Measurements from ENCODE around the gene DENND1B.

Gene DENND1B

DNA sequence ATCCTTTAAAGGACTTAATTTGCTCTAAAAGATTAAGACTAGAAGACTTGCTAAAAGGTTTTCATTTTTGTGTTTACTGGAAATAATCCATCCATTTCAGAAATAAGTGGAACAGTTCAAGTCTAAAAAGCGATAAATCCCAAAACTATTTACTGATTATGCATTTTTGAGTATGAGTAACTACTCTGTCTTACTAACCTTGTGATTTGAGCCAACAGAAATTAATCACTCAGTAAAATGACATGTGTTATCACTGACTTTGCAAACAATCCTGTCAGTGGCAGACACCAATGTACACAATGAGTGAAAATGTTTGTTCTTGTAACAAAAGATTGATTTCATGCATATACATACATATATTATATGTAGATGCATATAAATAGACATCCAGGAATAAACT, 218.0 kb downstream of the DENND1B start:
- H3K4me2 ChIP-seq (ENCODE audit: low read length): no peak overlapping the region
- no peaks in the 10 kb centered on the region for H3K9me3 ChIP-seq (ENCODE audit: insufficient read depth, low read length)
- no peaks in the 10 kb centered on the region for H3K79me2 ChIP-seq (ENCODE audit: low read length)
- H3K27me3 ChIP-seq (ENCODE audit: low read depth, low read length): no peaks in the 10 kb centered on the region
- H3K9ac ChIP-seq (ENCODE audit: low read length): no peak overlapping the region
- no peak overlapping the region for H3K27ac ChIP-seq (ENCODE audit: low read length)
- H3K36me3 ChIP-seq (replicated peaks; ENCODE audit: low read depth, low read length): peaks cover 18% of the 10 kb centered on the region
- TF ChIP-seq, protein P1, sequence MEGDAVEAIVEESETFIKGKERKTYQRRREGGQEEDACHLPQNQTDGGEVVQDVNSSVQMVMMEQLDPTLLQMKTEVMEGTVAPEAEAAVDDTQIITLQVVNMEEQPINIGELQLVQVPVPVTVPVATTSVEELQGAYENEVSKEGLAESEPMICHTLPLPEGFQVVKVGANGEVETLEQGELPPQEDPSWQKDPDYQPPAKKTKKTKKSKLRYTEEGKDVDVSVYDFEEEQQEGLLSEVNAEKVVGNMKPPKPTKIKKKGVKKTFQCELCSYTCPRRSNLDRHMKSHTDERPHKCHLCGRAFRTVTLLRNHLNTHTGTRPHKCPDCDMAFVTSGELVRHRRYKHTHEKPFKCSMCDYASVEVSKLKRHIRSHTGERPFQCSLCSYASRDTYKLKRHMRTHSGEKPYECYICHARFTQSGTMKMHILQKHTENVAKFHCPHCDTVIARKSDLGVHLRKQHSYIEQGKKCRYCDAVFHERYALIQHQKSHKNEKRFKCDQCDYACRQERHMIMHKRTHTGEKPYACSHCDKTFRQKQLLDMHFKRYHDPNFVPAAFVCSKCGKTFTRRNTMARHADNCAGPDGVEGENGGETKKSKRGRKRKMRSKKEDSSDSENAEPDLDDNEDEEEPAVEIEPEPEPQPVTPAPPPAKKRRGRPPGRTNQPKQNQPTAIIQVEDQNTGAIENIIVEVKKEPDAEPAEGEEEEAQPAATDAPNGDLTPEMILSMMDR (IDR thresholded peaks at IDR 0.05; ENCODE audit: low read depth, low read length): no peak
- TF ChIP-seq EZH2phosphoT487 (IDR thresholded peaks at IDR 0.05; ENCODE audit: low read depth): no peak
- H3K4me1 ChIP-seq (ENCODE audit: low read length): no peaks in the 10 kb centered on the region
- H2AFZ ChIP-seq (ENCODE audit: low read depth, low read length): no peak overlapping the region
- H3K4me3 ChIP-seq (ENCODE audit: low read length): no peak overlapping the region
- no peaks in the 10 kb centered on the region for H4K20me1 ChIP-seq (ENCODE audit: insufficient read depth, low read length)

DNA sequence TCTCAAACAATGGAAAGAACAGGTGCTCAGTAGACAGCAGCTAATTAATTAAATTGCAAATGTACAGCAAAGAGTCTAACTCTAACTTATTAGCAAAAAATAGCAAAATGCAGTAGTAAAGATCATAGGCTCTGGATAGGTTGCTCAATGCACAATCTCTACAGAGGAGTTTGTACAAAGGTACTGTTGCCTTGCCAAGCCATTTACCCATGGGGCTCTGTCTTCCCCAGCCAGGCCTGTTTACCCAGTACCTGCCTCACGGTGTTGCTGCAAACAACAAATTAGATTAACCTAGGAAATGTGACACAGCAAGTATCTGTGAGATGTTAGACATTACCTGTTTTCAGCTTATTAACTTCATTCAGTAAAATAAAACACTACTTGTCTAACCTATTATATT, 222.0 kb downstream of the DENND1B start:
- Histone ChIP-seq H3K36me3 (replicated peaks; ENCODE audit: low read depth, low read length) (peaks cover 16% of the 10 kb centered on the region), H2AFZ (ENCODE audit: low read depth, low read length) (no peak overlapping the region), H3K27ac (ENCODE audit: low read length) (no peak overlapping the region), H3K27me3 (ENCODE audit: low read depth, low read length) (no peaks in the 10 kb centered on the region), H3K9me3 (ENCODE audit: insufficient read depth, low read length) (no peaks in the 10 kb centered on the region), H3K4me1 (ENCODE audit: low read length) (no peaks in the 10 kb centered on the region), H3K79me2 (ENCODE audit: low read length) (no peaks in the 10 kb centered on the region), H3K4me3 (ENCODE audit: low read length) (no peak overlapping the region), H3K4me2 (ENCODE audit: low read length) (no peak overlapping the region), H4K20me1 (ENCODE audit: insufficient read depth, low read length) (no peaks in the 10 kb centered on the region; the same call in 1 of the 2 replicates), H3K9ac (ENCODE audit: low read length) (no peak overlapping the region)
- TF ChIP-seq, protein P1 (IDR thresholded peaks at IDR 0.05; ENCODE audit: low read depth, low read length): no peak
- TF ChIP-seq EZH2phosphoT487 (IDR thresholded peaks at IDR 0.05; ENCODE audit: low read depth): no peak

DNA sequence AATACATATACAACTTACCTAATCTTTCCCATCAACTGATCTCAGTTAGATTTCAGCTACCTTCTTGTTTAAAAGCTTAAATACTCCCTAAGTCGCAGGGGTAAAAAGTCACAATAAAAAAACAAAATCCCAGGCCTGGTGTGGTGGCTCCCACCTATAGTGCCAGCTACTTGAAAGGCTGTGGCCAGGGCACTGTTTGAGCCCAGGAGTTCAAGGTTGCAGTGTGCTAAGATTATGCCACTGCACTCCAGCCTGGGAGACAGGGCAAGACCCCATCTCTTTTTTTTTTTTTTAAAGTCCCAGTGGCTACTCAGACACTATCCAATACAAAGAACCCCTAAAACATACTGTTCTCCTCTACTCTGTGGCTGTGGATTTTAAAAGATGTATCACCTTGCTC, 228.3 kb downstream of the DENND1B start:
- no peak for TF ChIP-seq EZH2phosphoT487 (IDR thresholded peaks at IDR 0.05; ENCODE audit: low read depth)
- TF ChIP-seq, protein P1 (IDR thresholded peaks at IDR 0.05; ENCODE audit: low read depth, low read length): no peak
- Histone ChIP-seq H3K4me2 (ENCODE audit: low read length) (no peak overlapping the region), H3K27ac (ENCODE audit: low read length) (no peak overlapping the region), H3K9ac (ENCODE audit: low read length) (no peak overlapping the region), H2AFZ (ENCODE audit: low read depth, low read length) (no peak overlapping the region), H3K4me1 (ENCODE audit: low read length) (no peaks in the 10 kb centered on the region), H4K20me1 (ENCODE audit: insufficient read depth, low read length) (no peaks in the 10 kb centered on the region; the same call in 1 of the 2 replicates), H3K27me3 (ENCODE audit: low read depth, low read length) (no peaks in the 10 kb centered on the region), H3K4me3 (ENCODE audit: low read length) (no peak overlapping the region), H3K36me3 (replicated peaks; ENCODE audit: low read depth, low read length) (peaks cover 5% of the 10 kb centered on the region), H3K9me3 (ENCODE audit: insufficient read depth, low read length) (no peaks in the 10 kb centered on the region), H3K79me2 (ENCODE audit: low read length) (no peaks in the 10 kb centered on the region)

DNA sequence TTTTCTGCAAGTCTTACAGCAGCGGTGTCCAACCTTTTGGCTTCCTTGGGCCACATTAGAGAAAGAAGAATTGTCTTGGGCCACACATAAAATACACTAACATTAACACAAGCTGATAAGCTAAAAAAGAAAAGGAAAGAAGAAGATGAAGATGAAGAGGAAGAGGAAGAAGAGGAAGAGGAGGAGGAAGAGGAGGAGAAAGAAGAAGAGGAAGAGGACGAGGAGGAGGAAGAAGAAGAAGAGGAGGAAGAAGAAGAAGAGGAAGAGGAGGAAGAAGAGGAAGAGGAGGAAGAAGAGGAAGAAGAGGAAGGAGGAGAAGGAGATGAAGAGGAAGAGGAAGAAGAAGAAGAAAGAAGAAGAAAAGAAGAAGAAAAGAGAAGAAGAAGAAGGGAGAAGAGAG, 230.7 kb downstream of the DENND1B start:
- TF ChIP-seq, protein P1 (IDR thresholded peaks at IDR 0.05; ENCODE audit: low read depth, low read length): no peak
- TF ChIP-seq EZH2phosphoT487 (IDR thresholded peaks at IDR 0.05; ENCODE audit: low read depth): no peak
- H3K9me3 ChIP-seq (ENCODE audit: insufficient read depth, low read length): no peaks in the 10 kb centered on the region
- no peaks in the 10 kb centered on the region for H3K27me3 ChIP-seq (ENCODE audit: low read depth, low read length)
- no peak overlapping the region for H3K27ac ChIP-seq (ENCODE audit: low read length)
- no peaks in the 10 kb centered on the region for H4K20me1 ChIP-seq (ENCODE audit: insufficient read depth, low read length)
- H3K9ac ChIP-seq (ENCODE audit: low read length): no peak overlapping the region
- H2AFZ ChIP-seq (ENCODE audit: low read depth, low read length): no peak overlapping the region
- no peak overlapping the region for H3K4me3 ChIP-seq (ENCODE audit: low read length)
- H3K4me2 ChIP-seq (ENCODE audit: low read length): no peak overlapping the region
- H3K79me2 ChIP-seq (ENCODE audit: low read length): no peaks in the 10 kb centered on the region
- peaks cover 3% of the 10 kb centered on the region for H3K36me3 ChIP-seq (replicated peaks; ENCODE audit: low read depth, low read length)
- no peaks in the 10 kb centered on the region for H3K4me1 ChIP-seq (ENCODE audit: low read length)

All from OCI-LY3 (cell line).